ENCODE data around the gene OR2V1.
"Not testable (repeated sequence)": the region's sequence is repeated elsewhere in the genome, so short reads cannot be mapped to it uniquely, and the experiment has no call there.

DNA sequence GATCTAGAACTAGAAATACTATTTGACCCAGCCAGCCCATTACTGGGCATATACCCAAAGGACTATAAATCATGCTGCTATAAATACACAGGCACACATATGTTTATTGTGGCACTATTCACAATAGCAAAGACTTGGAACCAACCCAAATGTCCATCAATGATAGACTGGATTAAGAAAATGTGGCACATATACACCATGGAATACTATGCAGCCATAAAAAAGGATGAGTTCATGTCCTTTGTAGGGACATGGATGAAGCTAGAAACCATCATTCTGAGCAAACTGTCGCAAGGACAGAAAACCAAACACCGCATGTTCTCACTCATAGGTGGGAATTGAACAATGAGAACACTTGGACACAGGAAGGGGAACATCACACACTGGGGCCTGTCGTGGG is 35.8 kb downstream of the OR2V1 start:
- not testable (repeated sequence) for TF ChIP-seq POLR2A (IDR thresholded peaks at IDR 0.05)
- TF ChIP-seq, protein P1, sequence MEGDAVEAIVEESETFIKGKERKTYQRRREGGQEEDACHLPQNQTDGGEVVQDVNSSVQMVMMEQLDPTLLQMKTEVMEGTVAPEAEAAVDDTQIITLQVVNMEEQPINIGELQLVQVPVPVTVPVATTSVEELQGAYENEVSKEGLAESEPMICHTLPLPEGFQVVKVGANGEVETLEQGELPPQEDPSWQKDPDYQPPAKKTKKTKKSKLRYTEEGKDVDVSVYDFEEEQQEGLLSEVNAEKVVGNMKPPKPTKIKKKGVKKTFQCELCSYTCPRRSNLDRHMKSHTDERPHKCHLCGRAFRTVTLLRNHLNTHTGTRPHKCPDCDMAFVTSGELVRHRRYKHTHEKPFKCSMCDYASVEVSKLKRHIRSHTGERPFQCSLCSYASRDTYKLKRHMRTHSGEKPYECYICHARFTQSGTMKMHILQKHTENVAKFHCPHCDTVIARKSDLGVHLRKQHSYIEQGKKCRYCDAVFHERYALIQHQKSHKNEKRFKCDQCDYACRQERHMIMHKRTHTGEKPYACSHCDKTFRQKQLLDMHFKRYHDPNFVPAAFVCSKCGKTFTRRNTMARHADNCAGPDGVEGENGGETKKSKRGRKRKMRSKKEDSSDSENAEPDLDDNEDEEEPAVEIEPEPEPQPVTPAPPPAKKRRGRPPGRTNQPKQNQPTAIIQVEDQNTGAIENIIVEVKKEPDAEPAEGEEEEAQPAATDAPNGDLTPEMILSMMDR (IDR thresholded peaks at IDR 0.05 in 4 of 5, conservative IDR thresholded peaks at IDR 0.05 in 1 of 5), result not testable (repeated sequence)
